A549 (cell line): ENCODE data around the gene STAT2. TPM values are rescaled to one million over a fixed set of nuclear protein-coding genes. Genes with fewer than 3 reads are reported as not detected.
"Not testable (repeated sequence)": the region's sequence is repeated elsewhere in the genome, so short reads cannot be mapped to it uniquely, and the experiment has no call there.

Experiments used
- ATAC-seq, 2 experiments: fragments of 200-7000 bp in 1 of 2; fragments of >200 bp in 1 of 2; cut with Nextera tagmentation in 1 of 2; cut with Tn5 transposase in 1 of 2; 3 replicates each; pipeline versions ENCODE4 v1.8.0 to v1.9.1; 2018 to 2020; ENCODE audit warnings: mild to moderate bottlenecking in 1 of 2, moderate library complexity in 1 of 2
- CTCF ChIA-PET: fragments of 300-600 bp; sonication (Branson Sonifier 250); formaldehyde crosslinking; extraction: SDS; loops from one replicate; lab custom pipeline; 2021; ENCODE audit warnings: antibody characterized with exemption, inconsistent platforms; lab: Yijun Ruan, JAX
- POLR2A ChIA-PET: fragments of 350-600 bp; formaldehyde crosslinking; extraction: SDS; loops from one replicate; lab custom pipeline; 2021; ENCODE audit warnings: antibody characterized with exemption, inconsistent platforms; lab: Yijun Ruan, JAX
- DNase-seq, 2 experiments: peaks; one replicate each; pipeline versions ENCODE4 v3.0.0 to v3.0.0-alpha.2; 2011 to 2016; ENCODE audit warnings: low read depth in 1 of 2, low spot score in 1 of 2
- FAIRE-seq: peaks from 2 replicates; lab custom pipeline; 2011; peaks lifted over from hg19 to GRCh38; lab: Jason Lieb, UNC
- H3K27ac ChIP-seq, 2 experiments: fragments of >200 bp; sonication (Bioruptor Twin); formaldehyde crosslinking; 3 replicates each; pipeline ENCODE4 v1.5.1; 2016 to 2017
- H3K4me1 ChIP-seq: fragments of >200 bp; sonication (Bioruptor Twin); formaldehyde crosslinking; 3 replicates; pipeline ENCODE4 v1.6.1; 2016
- H3K4me2 ChIP-seq: fragments of >200 bp; sonication (Bioruptor Twin); formaldehyde crosslinking; 3 replicates; pipeline ENCODE4 v1.6.1; 2016
- H3K4me3 ChIP-seq: fragments of >200 bp; sonication (Bioruptor Twin); formaldehyde crosslinking; 3 replicates; pipeline ENCODE4 v1.5.1; 2016
- H3K9me3 ChIP-seq: fragments of >200 bp; sonication (Bioruptor Twin); formaldehyde crosslinking; 3 replicates; pipeline ENCODE4 v1.6.1; 2016
- CBX2 ChIP-seq: fragments of 200-600 bp; sonication (generic); IDR thresholded peaks from 2 replicates; pipeline ENCODE4 v1.6.1; 2016; ENCODE audit warnings: low read depth, mild to moderate bottlenecking, borderline replicate concordance
- CEBPB ChIP-seq, 2 experiments: fragments of >200 bp in 1 of 2; sonication (Bioruptor Twin) in 1 of 2; formaldehyde crosslinking in 1 of 2; IDR thresholded peaks; 2 replicates each; pipeline ENCODE4 v1.6.1; 2012 to 2016
- EP300 ChIP-seq, 2 experiments: fragments of >200 bp; sonication (Bioruptor Twin); formaldehyde crosslinking; IDR thresholded peaks; 2 replicates in 1 of 2; 3 replicates in 1 of 2; pipeline ENCODE4 v1.6.1; 2016 to 2017
- HEYL ChIP-seq: fragments of 250-450 bp; sonication (Bioruptor Pico); IDR thresholded peaks from 2 replicates; pipeline ENCODE4 v1.8.0; 2021; ENCODE audit warnings: mild to moderate bottlenecking, moderate library complexity
- HOXA7 ChIP-seq: fragments of 250-450 bp; sonication (Bioruptor Pico); IDR thresholded peaks from 2 replicates; pipeline ENCODE4 v1.5.0; 2020; ENCODE audit warnings: mild to moderate bottlenecking, moderate library complexity
- HOXB5 ChIP-seq: fragments of 250-450 bp; sonication (Bioruptor Pico); IDR thresholded peaks from 2 replicates; pipeline ENCODE4 v1.5.0; 2020; ENCODE audit warnings: mild to moderate bottlenecking, moderate library complexity
- JUNB ChIP-seq: fragments of >200 bp; sonication (Bioruptor Twin); formaldehyde crosslinking; IDR thresholded peaks from 2 replicates; pipeline ENCODE4 v1.6.1; 2016
- KDM1A ChIP-seq: fragments of 200-600 bp; sonication (generic); IDR thresholded peaks from 2 replicates; pipeline ENCODE4 v1.6.1; 2016; ENCODE audit warnings: low read depth, mild to moderate bottlenecking
- MAZ ChIP-seq: fragments of 150-350 bp; IDR thresholded peaks from 2 replicates; pipeline ENCODE4 v1.6.1; 2014; ENCODE audit warnings: antibody characterized with exemption, low read depth, low read length, borderline replicate concordance
- NPAS2 ChIP-seq: fragments of 250-450 bp; sonication (Bioruptor Pico); IDR thresholded peaks from 2 replicates; pipeline ENCODE4 v1.8.0; 2022; ENCODE audit warnings: mild to moderate bottlenecking, moderate library complexity, borderline replicate concordance
- POLR2A ChIP-seq: IDR thresholded peaks from 2 replicates; pipeline ENCODE4 v1.6.1; 2012; ENCODE audit warnings: mild to moderate bottlenecking, low read length
- TP53 ChIP-seq: fragments of 250-450 bp; sonication (Bioruptor Pico); IDR thresholded peaks from 2 replicates; pipeline ENCODE4 v1.5.0; 2021; ENCODE audit warnings: mild to moderate bottlenecking, moderate library complexity
- ZNF302 ChIP-seq: fragments of 250-450 bp; sonication (Bioruptor Pico); IDR thresholded peaks from 2 replicates; pipeline ENCODE4 v1.9.0; 2021; ENCODE audit warnings: inconsistent platforms, mild to moderate bottlenecking, moderate library complexity
- WGBS: methylation state at CpG from one replicate; pipeline ENCODE4 v1.1.6; 2017; ENCODE audit errors: missing lambda C conversion rate; 5-methylcytosine and 5-hydroxymethylcytosine counted together
- polyA plus RNA-seq, 4 experiments: library from polyadenylated mRNA; depleted of rRNA in 3 of 4; stranded (reverse); fragments of >200 nt; fragmentation: RNase III in 1 of 4; extraction: RNeasy Plus Mini Kit Qiagen cat#74134 plus additional on column Dnase treatment in 1 of 4; gene quantifications; 2 replicates in 3 of 4; 3 replicates in 1 of 4; pipeline ENCODE4 v1.2.3, GENCODE V29; 2011 to 2017
- TF ChIP-seq, protein P1 (sequence below): fragments of 250-450 bp; sonication (Bioruptor Pico); IDR thresholded peaks from 2 replicates; pipeline ENCODE4 v1.5.0; 2020; ENCODE audit warnings: low read depth, mild to moderate bottlenecking, moderate library complexity
- TF ChIP-seq, protein P2 (sequence below): IDR thresholded peaks from 2 replicates; pipeline ENCODE4 v1.6.1; 2012
- TF ChIP-seq, protein P3 (sequence below): IDR thresholded peaks from 2 replicates; pipeline ENCODE4 v1.6.1; 2012; ENCODE audit warnings: low read depth, borderline replicate concordance

The STAT2 gene
- polyA plus RNA-seq, 2 of the 4 experiments (the other 2 are of a cell fraction), result 22.2 to 29.5 TPM

DNA sequence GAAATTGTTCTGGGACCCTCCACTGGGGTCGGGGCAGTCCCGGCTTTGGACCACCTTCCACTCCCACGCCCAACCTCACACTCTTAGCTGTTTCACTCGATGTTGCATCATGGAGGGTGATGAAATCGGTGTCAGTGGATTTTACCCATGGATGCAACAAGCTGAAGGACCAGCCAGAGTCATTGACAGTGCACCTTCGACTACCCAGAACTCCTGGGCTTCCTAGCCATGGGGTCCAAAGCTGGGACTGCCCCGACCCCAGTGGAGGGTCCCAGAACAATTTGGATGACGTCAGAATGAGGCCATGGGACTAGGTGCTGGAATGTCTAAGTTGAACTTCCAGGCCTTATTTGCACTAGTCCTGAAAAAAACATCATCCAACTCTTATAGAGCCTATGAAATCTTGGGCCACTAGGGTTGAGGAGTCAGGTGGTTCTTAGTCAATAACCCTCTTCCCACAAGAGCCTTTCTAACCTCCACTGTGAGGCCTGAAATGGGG is 22.1 kb downstream of the STAT2 start:
- DNase-seq (no peak), FAIRE-seq (no peak), ATAC-seq (no peak)
- H3K9me3 ChIP-seq, result no peaks in the 10 kb centered on the region
- H3K4me2 ChIP-seq, result no peak overlapping the region
- CTCF ChIA-PET, result interaction anchor here (0.7 to 2.2 kb wide), 6 partner anchors 9 to 127 kb away, joined by 3 to 8 read pairs (median 4); partner anchors contain the start of gene STAT2
- peaks cover 11% of the 10 kb centered on the region for H3K4me1 ChIP-seq
- no peak overlapping the region for H3K27ac ChIP-seq
- H3K4me3 ChIP-seq, result no peak overlapping the region
- TF ChIP-seq, protein P1, sequence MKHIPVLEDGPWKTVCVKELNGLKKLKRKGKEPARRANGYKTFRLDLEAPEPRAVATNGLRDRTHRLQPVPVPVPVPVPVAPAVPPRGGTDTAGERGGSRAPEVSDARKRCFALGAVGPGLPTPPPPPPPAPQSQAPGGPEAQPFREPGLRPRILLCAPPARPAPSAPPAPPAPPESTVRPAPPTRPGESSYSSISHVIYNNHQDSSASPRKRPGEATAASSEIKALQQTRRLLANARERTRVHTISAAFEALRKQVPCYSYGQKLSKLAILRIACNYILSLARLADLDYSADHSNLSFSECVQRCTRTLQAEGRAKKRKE (CRISPR knock-in tag), result no peak
- no peak for TF ChIP-seq MAZ
- TF ChIP-seq CEBPB (IDR thresholded peaks at IDR 0.05), result 0 out of 4 replicates have a peak, but pooled peaks of 1 of the 2 experiments have one; percentile 41
- POLR2A ChIA-PET, result interaction anchor here (0.8 kb wide), 1 partner anchor 22 kb away, joined by 4 read pairs; the partner anchor contains the start of gene CNPY2
- 47% methylated on average over 8 of the region's 8 CpGs for WGBS

DNA sequence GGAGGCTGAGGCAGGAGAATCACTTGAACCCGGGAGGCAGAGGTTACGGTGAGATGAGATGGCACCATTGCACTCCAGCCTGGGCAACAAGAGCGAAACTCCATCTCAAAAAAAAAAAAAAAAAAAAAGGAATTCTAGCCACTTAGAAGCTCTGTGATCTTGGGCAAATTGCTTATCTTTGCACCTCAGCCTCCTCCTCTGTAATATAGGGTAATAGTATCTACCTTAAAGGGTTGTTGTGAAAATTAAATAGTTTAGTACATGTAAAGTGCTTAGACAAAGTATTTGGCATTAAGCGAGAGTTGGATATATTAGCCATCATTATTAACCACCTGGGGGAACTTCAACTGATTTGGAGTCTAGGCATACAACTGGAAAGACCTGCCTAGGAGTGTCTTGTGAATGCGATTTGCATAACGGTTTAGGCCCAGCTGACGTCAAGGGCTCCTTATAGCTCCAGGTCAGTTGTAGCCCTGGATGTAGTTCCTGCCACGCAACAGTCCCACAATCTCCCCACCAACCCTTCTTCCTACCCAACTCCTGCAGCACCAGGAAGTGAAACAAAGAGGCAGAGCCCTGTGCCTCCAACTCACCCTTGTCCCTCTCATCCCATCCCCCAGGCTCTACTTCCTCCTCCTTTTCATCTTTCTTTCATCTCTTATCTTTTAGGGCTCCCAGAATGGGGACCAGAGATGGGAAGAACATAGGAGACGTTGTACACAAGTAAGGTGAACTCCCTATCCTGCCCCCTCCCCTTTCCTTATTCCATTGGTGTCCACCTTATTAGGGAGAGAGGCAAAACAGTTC is 23.3 kb downstream of the STAT2 start:
- TF ChIP-seq KDM1A (no peak), POLR2A (no peak), HOXB5 (CRISPR knock-in tag) (no peak), JUNB (no peak), ZNF302 (CRISPR knock-in tag) (no peak), MAZ (no peak), TP53 (CRISPR knock-in tag) (no peak), CBX2 (no peak), NPAS2 (CRISPR knock-in tag) (no peak), HOXA7 (CRISPR knock-in tag) (no peak), HEYL (CRISPR knock-in tag) (no peak), EP300 (IDR thresholded peaks at IDR 0.05) (no peak)
- TF ChIP-seq, protein P2, sequence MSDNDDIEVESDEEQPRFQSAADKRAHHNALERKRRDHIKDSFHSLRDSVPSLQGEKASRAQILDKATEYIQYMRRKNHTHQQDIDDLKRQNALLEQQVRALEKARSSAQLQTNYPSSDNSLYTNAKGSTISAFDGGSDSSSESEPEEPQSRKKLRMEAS, result no peak
- TF ChIP-seq, protein P1 (CRISPR knock-in tag), result no peak
- TF ChIP-seq, protein P3, sequence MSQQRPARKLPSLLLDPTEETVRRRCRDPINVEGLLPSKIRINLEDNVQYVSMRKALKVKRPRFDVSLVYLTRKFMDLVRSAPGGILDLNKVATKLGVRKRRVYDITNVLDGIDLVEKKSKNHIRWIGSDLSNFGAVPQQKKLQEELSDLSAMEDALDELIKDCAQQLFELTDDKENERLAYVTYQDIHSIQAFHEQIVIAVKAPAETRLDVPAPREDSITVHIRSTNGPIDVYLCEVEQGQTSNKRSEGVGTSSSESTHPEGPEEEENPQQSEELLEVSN, result no peak
- Histone ChIP-seq H3K4me1 (peaks cover 15% of the 10 kb centered on the region), H3K27ac (no peak overlapping the region), H3K4me3 (no peak overlapping the region), H3K9me3 (no peaks in the 10 kb centered on the region), H3K4me2 (no peak overlapping the region)
- DNase-seq (no peak), FAIRE-seq (no peak), ATAC-seq (no peak)
- ChIA-PET POLR2A (no interaction called here), CTCF (interaction anchor here (0.6 to 2.6 kb wide), 6 partner anchors 13 to 127 kb away, joined by 3 to 9 read pairs (median 6); no protein-coding TSS in a partner anchor)
- 87% methylated on average over 9 of the region's 9 CpGs for WGBS

DNA sequence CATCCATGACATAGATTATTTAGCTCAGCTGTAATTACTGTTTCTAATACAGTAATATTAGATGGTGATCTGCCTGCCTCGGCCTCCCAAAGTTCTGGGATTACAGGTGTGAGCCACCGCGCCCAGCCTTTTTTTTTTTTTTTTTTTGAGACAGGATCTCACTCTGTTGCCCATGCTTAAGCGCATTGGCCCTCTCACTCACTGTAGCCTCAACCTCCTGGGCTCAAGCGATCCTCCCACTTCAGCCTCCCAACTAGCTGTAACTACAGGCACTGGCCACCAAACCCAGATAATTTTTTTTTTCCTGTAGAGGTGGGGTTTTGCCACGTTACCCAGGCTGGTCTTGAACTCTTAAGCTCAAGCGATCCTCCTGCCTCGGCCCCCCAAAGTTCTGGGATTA is 24.4 kb downstream of the STAT2 start:
- peaks cover 15% of the 10 kb centered on the region for H3K4me1 ChIP-seq
- WGBS, result 91% methylated on average over 8 of the region's 8 CpGs
- DNase-seq, ATAC-seq, H3K27ac ChIP-seq, H3K4me3 ChIP-seq, H3K9me3 ChIP-seq, FAIRE-seq, POLR2A ChIA-PET, H3K4me2 ChIP-seq: not testable (repeated sequence)
- CTCF ChIA-PET, result interaction anchor here (1.5 to 2.6 kb wide), 3 partner anchors 22 to 128 kb away, joined by 7 to 9 read pairs (median 7); no protein-coding TSS in a partner anchor
